Fibroblast of peridontal ligament (primary cell): Measurements from ENCODE around the gene DACT2.
"Not testable (repeated sequence)": the region's sequence is repeated elsewhere in the genome, so short reads cannot be mapped to it uniquely, and the experiment has no call there.

Experiments used
- DNase-seq: peaks from one replicate; pipeline ENCODE4 v3.0.0-alpha.2; 2010; ENCODE audit errors: extremely low read depth

The DACT2 gene

GRCh38 chr6:168303982-168304751 lies 15.4 kb downstream of the DACT2 start:
- DNase-seq, result no peak

- DNase-seq, result no peak
These were observed 17.0 kb downstream of the DACT2 start for GRCh38 chr6:168302534-168302933.

- no peak for DNase-seq
These were observed 17.8 kb downstream of the DACT2 start for GRCh38 chr6:168301648-168302398.

- no peak for DNase-seq
These were observed 18.5 kb downstream of the DACT2 start for GRCh38 chr6:168300975-168301647.

- DNase-seq, result no peak
These were observed 19.8 kb downstream of the DACT2 start for GRCh38 chr6:168299541-168300511.

- no peak for DNase-seq
These were observed 21.9 kb downstream of the DACT2 start for GRCh38 chr6:168297643-168298042.

GRCh38 chr6:168294901-168295300 lies 24.7 kb downstream of the DACT2 start:
- no peak for DNase-seq

- DNase-seq, result no peak
These were observed 25.7 kb downstream of the DACT2 start for GRCh38 chr6:168293636-168294530.

- DNase-seq, result no peak
These were observed 26.8 kb downstream of the DACT2 start for GRCh38 chr6:168292826-168293225.

- no peak for DNase-seq
These were observed 28.1 kb downstream of the DACT2 start for GRCh38 chr6:168291450-168291849.

- DNase-seq, result no peak
These were observed 29.5 kb downstream of the DACT2 start for GRCh38 chr6:168290095-168290494.

- no peak for DNase-seq
These were observed 30.0 kb downstream of the DACT2 start for GRCh38 chr6:168289571-168289962.

GRCh38 chr6:168288781-168289570 lies 30.6 kb downstream of the DACT2 start:
- no peak for DNase-seq

- not testable (repeated sequence) for DNase-seq
These were observed 32.1 kb downstream of the DACT2 start for GRCh38 chr6:168287460-168287859.

GRCh38 chr6:168286771-168287446 lies 32.7 kb downstream of the DACT2 start:
- DNase-seq, result not testable (repeated sequence)

GRCh38 chr6:168286116-168286515 lies 33.5 kb downstream of the DACT2 start:
- no peak for DNase-seq

GRCh38 chr6:168285456-168285855 lies 34.1 kb downstream of the DACT2 start:
- DNase-seq, result no peak

GRCh38 chr6:168284187-168284586 lies 35.4 kb downstream of the DACT2 start:
- no peak for DNase-seq

- DNase-seq, result no peak
These were observed 35.9 kb downstream of the DACT2 start for GRCh38 chr6:168283686-168284025.
